IgD-negative memory B cell (primary cell): ENCODE data around the gene CALHM6. TPM values are rescaled to one million over a fixed set of nuclear protein-coding genes. Genes with fewer than 3 reads are reported as not detected.

Experiments used
- H3K27ac Mint-ChIP-seq, 3 donors: one replicate each; pipeline ENCODE4 v1.8.0; 2020 to 2022; ENCODE audit warnings: mild to moderate bottlenecking in 3 of 3, mixed read lengths in 3 of 3, moderate library complexity in 1 of 3
- H3K27me3 Mint-ChIP-seq: one replicate; pipeline ENCODE4 v1.8.0; 2021; ENCODE audit warnings: mixed read lengths
- H3K36me3 Mint-ChIP-seq: one replicate; pipeline ENCODE4 v1.8.0; 2020; ENCODE audit warnings: mild to moderate bottlenecking, mixed read lengths
- H3K4me1 Mint-ChIP-seq, 3 donors: one replicate each; pipeline ENCODE4 v1.8.0; 2020 to 2022; ENCODE audit warnings: mixed read lengths in 3 of 3, mild to moderate bottlenecking in 1 of 3
- H3K4me3 Mint-ChIP-seq, 4 donors: one replicate each; pipeline ENCODE4 v1.8.0; 2020 to 2022; ENCODE audit warnings: mild to moderate bottlenecking in 4 of 4, mixed read lengths in 4 of 4, moderate library complexity in 3 of 4
- H3K9me3 Mint-ChIP-seq, 3 donors: one replicate each; pipeline ENCODE4 v1.8.0; 2020 to 2021; ENCODE audit warnings: mixed read lengths in 3 of 3, mild to moderate bottlenecking in 1 of 3
- polyA plus RNA-seq: library from polyadenylated mRNA; unstranded; fragments of 300-500 nt; fragmentation: Illumina TruSeq; gene quantifications from one replicate; pipeline ENCODE4 v1.2.3, GENCODE V29; 2021

The CALHM6 gene
- polyA plus RNA-seq, 1 donor from 2014 or later = 307 TPM

GRCh38 chr6:116437656-116438055 lies 23.5 kb upstream of the CALHM6 start:
- H3K27me3 Mint-ChIP-seq = no peaks in the 10 kb centered on the region
- no peak overlapping the region for H3K27ac Mint-ChIP-seq
- H3K9me3 Mint-ChIP-seq = no peaks in the 10 kb centered on the region
- H3K4me1 Mint-ChIP-seq = peaks cover 4 to 12% (median 6%) of the 10 kb centered on the region in 3 donors
- no peak overlapping the region for H3K4me3 Mint-ChIP-seq
- H3K36me3 Mint-ChIP-seq = no peaks in the 10 kb centered on the region

- no peaks in the 10 kb centered on the region for H3K36me3 Mint-ChIP-seq
- peaks cover 5 to 15% (median 7%) of the 10 kb centered on the region in 3 donors for H3K4me1 Mint-ChIP-seq
- H3K27me3 Mint-ChIP-seq = no peaks in the 10 kb centered on the region
- H3K9me3 Mint-ChIP-seq = no peaks in the 10 kb centered on the region
- peak overlapping the region in 1 of 3 donors; percentile 15 for H3K27ac Mint-ChIP-seq
- H3K4me3 Mint-ChIP-seq = no peak overlapping the region
Observed at GRCh38 chr6:116438590-116439448, 22.4 kb upstream of the CALHM6 start.

GRCh38 chr6:116439522-116440051 lies 21.6 kb upstream of the CALHM6 start:
- Mint-ChIP-seq H3K4me3 (no peak overlapping the region), H3K27ac (no peak overlapping the region), H3K9me3 (no peaks in the 10 kb centered on the region), H3K4me1 (peaks cover 13 to 21% (median 15%) of the 10 kb centered on the region in 3 donors), H3K36me3 (no peaks in the 10 kb centered on the region), H3K27me3 (no peaks in the 10 kb centered on the region)

- Mint-ChIP-seq H3K27ac (no peak overlapping the region), H3K36me3 (no peaks in the 10 kb centered on the region), H3K4me3 (no peak overlapping the region), H3K9me3 (no peaks in the 10 kb centered on the region), H3K4me1 (peaks cover 22 to 30% (median 26%) of the 10 kb centered on the region in 3 donors), H3K27me3 (no peaks in the 10 kb centered on the region)
Observed at GRCh38 chr6:116443105-116443504, 18.1 kb upstream of the CALHM6 start.

- no peak overlapping the region for H3K27ac Mint-ChIP-seq
- H3K27me3 Mint-ChIP-seq = no peaks in the 10 kb centered on the region
- no peaks in the 10 kb centered on the region for H3K36me3 Mint-ChIP-seq
- H3K4me3 Mint-ChIP-seq = peak overlapping the region in 1 of 4 donors; percentile 53
- H3K4me1 Mint-ChIP-seq = peaks cover 17 to 26% (median 22%) of the 10 kb centered on the region in 3 donors
- no peaks in the 10 kb centered on the region for H3K9me3 Mint-ChIP-seq
Observed at GRCh38 chr6:116444092-116444491, 17.1 kb upstream of the CALHM6 start.

GRCh38 chr6:116444575-116444974 lies 16.6 kb upstream of the CALHM6 start:
- no peak overlapping the region for H3K27ac Mint-ChIP-seq
- H3K9me3 Mint-ChIP-seq = no peaks in the 10 kb centered on the region
- H3K27me3 Mint-ChIP-seq = no peaks in the 10 kb centered on the region
- H3K4me3 Mint-ChIP-seq = peak overlapping the region in 1 of 4 donors; percentile 53
- no peaks in the 10 kb centered on the region for H3K36me3 Mint-ChIP-seq
- peaks cover 19 to 24% (median 22%) of the 10 kb centered on the region in 3 donors for H3K4me1 Mint-ChIP-seq

GRCh38 chr6:116445102-116445501 lies 16.1 kb upstream of the CALHM6 start:
- H3K4me3 Mint-ChIP-seq = no peak overlapping the region
- no peaks in the 10 kb centered on the region for H3K27me3 Mint-ChIP-seq
- H3K36me3 Mint-ChIP-seq = peaks cover 1% of the 10 kb centered on the region
- H3K27ac Mint-ChIP-seq = no peak overlapping the region
- H3K4me1 Mint-ChIP-seq = peaks cover 22 to 26% (median 24%) of the 10 kb centered on the region in 3 donors
- H3K9me3 Mint-ChIP-seq = no peaks in the 10 kb centered on the region

- Mint-ChIP-seq H3K4me3 (no peak overlapping the region), H3K4me1 (peaks cover 31 to 37% (median 33%) of the 10 kb centered on the region in 3 donors)
Observed at GRCh38 chr6:116446399-116446798, 14.8 kb upstream of the CALHM6 start.

GRCh38 chr6:116447052-116447451 lies 14.1 kb upstream of the CALHM6 start:
- H3K9me3 Mint-ChIP-seq = no peaks in the 10 kb centered on the region
- no peak overlapping the region for H3K4me3 Mint-ChIP-seq
- no peaks in the 10 kb centered on the region for H3K27me3 Mint-ChIP-seq
- no peak overlapping the region for H3K27ac Mint-ChIP-seq
- peaks cover 1% of the 10 kb centered on the region for H3K36me3 Mint-ChIP-seq
- H3K4me1 Mint-ChIP-seq = peaks cover 33 to 36% (median 36%) of the 10 kb centered on the region in 3 donors

More at GRCh38 chr6:116446399-116446798, 14.8 kb upstream of the CALHM6 start:
- no peaks in the 10 kb centered on the region for H3K9me3 Mint-ChIP-seq
- H3K36me3 Mint-ChIP-seq = peaks cover 1% of the 10 kb centered on the region
- no peak overlapping the region for H3K27ac Mint-ChIP-seq
- H3K27me3 Mint-ChIP-seq = no peaks in the 10 kb centered on the region

GRCh38 chr6:116447496-116448011 lies 13.6 kb upstream of the CALHM6 start:
- Mint-ChIP-seq H3K27ac (no peak overlapping the region), H3K27me3 (no peaks in the 10 kb centered on the region), H3K4me1 (peaks cover 33 to 36% (median 35%) of the 10 kb centered on the region in 3 donors), H3K4me3 (no peak overlapping the region), H3K36me3 (peaks cover 1% of the 10 kb centered on the region), H3K9me3 (no peaks in the 10 kb centered on the region)

- H3K4me3 Mint-ChIP-seq = no peak overlapping the region
- peaks cover 25 to 28% (median 25%) of the 10 kb centered on the region in 3 donors for H3K4me1 Mint-ChIP-seq
- peaks cover 1% of the 10 kb centered on the region for H3K36me3 Mint-ChIP-seq
- no peak overlapping the region for H3K27ac Mint-ChIP-seq
- no peaks in the 10 kb centered on the region for H3K27me3 Mint-ChIP-seq
- H3K9me3 Mint-ChIP-seq = no peaks in the 10 kb centered on the region
Observed at GRCh38 chr6:116449565-116449964, 11.6 kb upstream of the CALHM6 start.

- H3K36me3 Mint-ChIP-seq = peaks cover 1% of the 10 kb centered on the region
- no peak overlapping the region for H3K27ac Mint-ChIP-seq
- H3K27me3 Mint-ChIP-seq = no peaks in the 10 kb centered on the region
- no peaks in the 10 kb centered on the region for H3K9me3 Mint-ChIP-seq
- H3K4me1 Mint-ChIP-seq = peaks cover 18 to 21% (median 20%) of the 10 kb centered on the region in 3 donors
- H3K4me3 Mint-ChIP-seq = peak overlapping the region in 1 of 4 donors; percentile 20
Observed at GRCh38 chr6:116450185-116450710, 10.9 kb upstream of the CALHM6 start.

- Mint-ChIP-seq H3K27ac (peak overlapping the region in 2 of 3 donors; percentile 3 to 48), H3K4me1 (peaks cover 18 to 20% (median 18%) of the 10 kb centered on the region in 3 donors), H3K36me3 (peaks cover 1% of the 10 kb centered on the region), H3K27me3 (no peaks in the 10 kb centered on the region), H3K9me3 (no peaks in the 10 kb centered on the region), H3K4me3 (peak overlapping the region in 2 of 4 donors; percentile 39 to 88)
Observed at GRCh38 chr6:116450769-116451740, 10.1 kb upstream of the CALHM6 start.

- Mint-ChIP-seq H3K27me3 (no peaks in the 10 kb centered on the region), H3K27ac (no peak overlapping the region), H3K9me3 (no peaks in the 10 kb centered on the region), H3K36me3 (peaks cover 1% of the 10 kb centered on the region), H3K4me1 (peaks cover 16 to 20% (median 16%) of the 10 kb centered on the region in 3 donors), H3K4me3 (no peak overlapping the region)
Observed at GRCh38 chr6:116451916-116452315, 9.3 kb upstream of the CALHM6 start.
